AG09319 (cell line): ENCODE data around the gene APLP2.
A peak's percentile ranks its signal among the peaks of the same experiment; 100 is the strongest.

Source experiments
- DNase-seq: peaks from one replicate; pipeline ENCODE4 v3.0.0-alpha.2; 2010; ENCODE audit warnings: low read depth; ENCODE audit errors: extremely low read depth
- TF ChIP-seq, protein P1 (sequence below): IDR thresholded peaks from 2 replicates; pipeline ENCODE4 v1.5.1; 2011; ENCODE audit warnings: low read depth, mild to moderate bottlenecking, inconsistent platforms, low read length, moderate library complexity

Gene APLP2

DNA sequence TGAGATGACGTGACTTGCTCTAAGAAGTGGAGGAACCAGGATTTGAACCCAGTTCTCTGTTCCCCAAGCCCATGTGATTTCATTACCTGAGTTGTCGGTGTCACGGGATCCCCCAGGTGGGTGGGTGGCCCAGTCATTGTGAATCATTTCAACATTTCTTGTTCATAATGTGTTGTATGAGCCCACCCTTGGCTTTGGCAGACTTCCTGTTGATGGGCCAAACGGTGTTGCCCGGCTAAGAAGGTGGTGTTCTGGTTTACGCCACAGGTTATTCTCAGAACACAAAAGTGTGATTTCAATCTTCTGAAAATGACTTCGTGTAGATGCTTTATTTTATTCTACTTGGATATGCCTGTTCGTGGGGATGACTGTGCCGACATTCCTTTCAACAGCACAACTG lies 68.3 kb downstream of the APLP2 start:
- no peak for DNase-seq
- TF ChIP-seq, protein P1, sequence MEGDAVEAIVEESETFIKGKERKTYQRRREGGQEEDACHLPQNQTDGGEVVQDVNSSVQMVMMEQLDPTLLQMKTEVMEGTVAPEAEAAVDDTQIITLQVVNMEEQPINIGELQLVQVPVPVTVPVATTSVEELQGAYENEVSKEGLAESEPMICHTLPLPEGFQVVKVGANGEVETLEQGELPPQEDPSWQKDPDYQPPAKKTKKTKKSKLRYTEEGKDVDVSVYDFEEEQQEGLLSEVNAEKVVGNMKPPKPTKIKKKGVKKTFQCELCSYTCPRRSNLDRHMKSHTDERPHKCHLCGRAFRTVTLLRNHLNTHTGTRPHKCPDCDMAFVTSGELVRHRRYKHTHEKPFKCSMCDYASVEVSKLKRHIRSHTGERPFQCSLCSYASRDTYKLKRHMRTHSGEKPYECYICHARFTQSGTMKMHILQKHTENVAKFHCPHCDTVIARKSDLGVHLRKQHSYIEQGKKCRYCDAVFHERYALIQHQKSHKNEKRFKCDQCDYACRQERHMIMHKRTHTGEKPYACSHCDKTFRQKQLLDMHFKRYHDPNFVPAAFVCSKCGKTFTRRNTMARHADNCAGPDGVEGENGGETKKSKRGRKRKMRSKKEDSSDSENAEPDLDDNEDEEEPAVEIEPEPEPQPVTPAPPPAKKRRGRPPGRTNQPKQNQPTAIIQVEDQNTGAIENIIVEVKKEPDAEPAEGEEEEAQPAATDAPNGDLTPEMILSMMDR = no peak

DNA sequence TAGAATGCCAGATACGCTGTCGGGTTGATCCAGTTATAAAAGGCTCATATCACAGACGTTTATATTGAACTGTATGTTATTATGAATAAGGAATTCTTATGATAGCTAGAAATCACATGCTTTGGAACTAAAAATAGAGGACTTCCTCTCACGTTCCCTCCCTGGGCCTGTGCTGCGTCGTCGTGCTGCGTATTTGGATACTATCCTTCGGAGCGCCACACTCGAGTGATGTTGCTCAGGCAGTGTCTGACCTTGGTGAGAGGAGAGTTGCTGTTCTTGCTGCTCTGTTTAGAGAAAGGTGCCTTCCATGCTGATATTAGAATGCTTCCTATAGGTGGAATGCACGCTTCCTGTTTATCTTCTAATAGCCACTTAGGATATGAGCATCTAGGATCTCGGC lies 69.7 kb downstream of the APLP2 start:
- no peak for DNase-seq
- TF ChIP-seq, protein P1 = no peak

DNA sequence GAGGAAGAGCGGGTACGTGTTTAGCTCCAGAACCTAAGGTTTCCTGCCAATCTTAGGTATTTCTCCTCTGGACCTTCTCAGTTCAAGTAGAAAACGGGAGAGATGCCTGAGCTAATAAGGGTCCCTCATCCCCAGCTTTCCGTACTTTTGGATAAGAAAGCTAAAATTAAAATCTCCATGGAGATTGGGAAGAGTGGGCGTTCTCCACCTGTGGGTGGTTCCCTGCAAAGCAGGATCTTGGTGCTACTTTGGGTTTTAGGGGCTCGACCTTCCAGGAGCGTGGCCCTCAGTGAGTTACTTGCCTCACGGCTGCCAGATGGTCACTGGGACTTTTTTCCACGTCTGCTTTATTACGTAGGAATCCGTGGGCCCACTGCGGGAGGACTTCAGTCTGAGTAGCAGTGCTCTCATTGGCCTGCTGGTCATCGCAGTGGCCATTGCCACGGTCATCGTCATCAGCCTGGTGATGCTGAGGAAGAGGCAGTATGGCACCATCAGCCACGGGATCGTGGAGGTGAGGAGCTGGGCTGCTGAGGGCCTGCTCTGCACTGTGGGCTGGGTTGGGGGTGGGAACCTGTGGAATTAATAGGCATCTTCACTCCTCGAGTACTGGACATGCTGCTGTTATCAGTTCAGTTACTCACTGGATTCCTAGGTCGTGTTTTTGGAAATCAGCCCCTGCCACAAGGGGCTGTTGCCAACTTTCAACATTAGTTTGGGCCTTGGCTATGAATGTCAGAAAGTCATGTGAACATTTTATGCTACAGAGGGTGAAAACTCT lies 72.1 kb downstream of the APLP2 start:
- TF ChIP-seq, protein P1 = no peak
- no peak for DNase-seq

DNA sequence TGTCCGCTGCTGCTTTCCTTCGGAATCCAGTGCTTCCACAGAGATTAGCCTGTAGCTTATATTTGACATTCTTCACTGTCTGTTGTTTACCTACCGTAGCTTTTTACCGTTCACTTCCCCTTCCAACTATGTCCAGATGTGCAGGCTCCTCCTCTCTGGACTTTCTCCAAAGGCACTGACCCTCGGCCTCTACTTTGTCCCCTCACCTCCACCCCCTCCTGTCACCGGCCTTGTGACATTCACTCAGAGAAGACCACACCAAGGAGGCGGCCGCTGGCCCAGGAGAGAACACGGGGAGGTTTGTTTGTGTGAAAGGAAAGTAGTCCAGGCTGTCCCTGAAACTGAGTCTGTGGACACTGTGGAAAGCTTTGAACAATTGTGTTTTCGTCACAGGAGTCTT lies 74.4 kb downstream of the APLP2 start:
- no peak for DNase-seq
- TF ChIP-seq, protein P1 = no peak

DNA sequence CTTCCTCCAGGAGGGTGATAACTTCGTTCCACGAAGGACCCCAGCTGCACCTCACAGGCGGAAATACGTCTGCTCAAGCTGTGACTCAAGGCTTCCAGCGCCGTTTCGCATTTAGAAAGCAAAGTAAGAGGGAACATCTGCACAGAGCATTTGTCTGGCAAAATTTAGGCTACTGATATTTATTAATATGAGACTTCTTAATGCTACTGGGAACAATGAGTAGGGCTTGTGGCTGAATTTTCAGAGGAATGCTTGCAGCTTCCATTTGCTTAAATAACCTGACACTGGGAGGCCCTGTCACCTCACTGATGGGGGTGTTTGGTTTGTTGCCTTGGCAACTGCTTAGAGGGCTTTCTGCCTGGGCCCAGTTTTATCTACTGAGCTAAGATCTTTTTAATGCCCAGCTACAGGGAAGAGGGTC lies 75.2 kb downstream of the APLP2 start:
- DNase-seq = no peak
- TF ChIP-seq, protein P1 = no peak

DNA sequence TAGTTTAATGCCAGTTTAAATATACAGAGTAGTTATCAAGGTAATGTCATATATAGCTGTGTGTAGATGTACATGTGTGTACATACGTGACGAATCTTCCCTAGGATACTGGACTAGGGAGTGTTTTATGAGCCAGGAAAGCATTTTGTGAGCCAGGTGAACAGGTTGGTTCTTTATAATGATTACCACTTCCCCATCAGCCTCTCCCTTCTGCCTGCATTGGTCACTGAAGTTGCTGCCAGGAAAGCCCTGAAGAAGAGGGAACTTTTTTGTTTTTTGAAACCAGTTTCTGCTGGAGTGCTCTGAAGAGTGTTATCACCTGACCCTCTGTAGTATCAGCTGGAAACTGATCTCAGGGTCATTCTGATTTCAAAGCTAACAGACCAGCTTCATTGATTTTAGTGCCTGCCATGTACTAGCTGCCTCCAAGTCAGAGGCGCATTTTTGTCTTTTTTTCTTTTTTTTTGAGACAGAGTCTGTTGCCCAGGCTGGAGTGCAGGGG lies 75.7 kb downstream of the APLP2 start:
- no peak for DNase-seq
- TF ChIP-seq, protein P1 = no peak

DNA sequence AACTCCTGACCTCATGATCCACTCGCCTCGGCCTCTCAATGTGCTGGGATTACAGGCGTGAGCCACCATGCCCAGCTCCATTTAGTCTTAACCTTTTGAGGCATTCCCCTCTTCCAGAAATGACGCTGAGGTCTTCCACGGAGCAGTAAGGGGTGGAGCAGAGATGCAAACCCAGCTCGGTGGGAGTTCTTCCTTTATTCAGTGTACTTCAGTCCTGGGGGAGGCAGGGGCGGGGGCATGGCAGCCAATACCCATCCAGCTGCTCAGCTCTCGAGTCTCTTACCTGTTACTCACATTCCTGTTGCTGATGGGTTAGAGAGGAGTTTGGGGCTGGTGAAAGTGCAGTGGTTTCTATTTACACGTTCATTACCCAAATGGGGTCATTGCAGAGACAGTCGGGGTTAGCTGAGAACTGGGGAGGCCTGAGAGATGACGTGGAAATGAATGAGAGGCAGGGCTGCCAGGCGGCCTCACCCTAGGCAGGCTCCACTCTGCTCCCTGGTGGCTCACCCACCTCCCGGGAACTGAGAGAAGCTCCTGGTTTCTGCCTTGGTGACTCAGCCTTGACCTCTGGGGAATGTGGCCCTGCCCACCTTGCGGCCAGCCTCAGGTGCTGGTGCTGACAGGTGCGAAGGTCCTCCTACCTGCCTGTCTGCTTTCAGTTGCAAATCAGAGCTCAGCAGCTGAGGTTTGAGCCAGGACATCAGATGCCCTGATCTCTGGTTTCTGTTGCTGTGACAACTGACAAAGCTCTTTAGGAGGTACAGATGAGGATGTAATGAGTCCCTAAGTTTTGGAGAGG lies 76.5 kb downstream of the APLP2 start:
- no peak for DNase-seq
- TF ChIP-seq, protein P1 = peak; percentile 12
